Endothelial cell (in vitro differentiated cells): Measurements from ENCODE around the gene ATP8A2. TPM values are rescaled to one million over a fixed set of nuclear protein-coding genes. Genes with fewer than 3 reads are reported as not detected.

Experiments
- DNase-seq: peaks from one replicate; pipeline ENCODE4 v3.0.0; 2021; ENCODE audit warnings: low spot score
- H3K27ac Mint-ChIP-seq: one replicate; pipeline ENCODE4 v1.8.0; 2021; ENCODE audit warnings: mixed read lengths, inconsistent platforms; ENCODE audit not compliant: unreplicated experiment
- H3K27me3 Mint-ChIP-seq: one replicate; pipeline ENCODE4 v1.8.0; 2021; ENCODE audit warnings: mild to moderate bottlenecking, moderate library complexity, mixed read lengths, inconsistent platforms; ENCODE audit not compliant: unreplicated experiment
- H3K36me3 Mint-ChIP-seq: one replicate; pipeline ENCODE4 v1.8.0; 2021; ENCODE audit warnings: mild to moderate bottlenecking, low read depth, mixed read lengths, inconsistent platforms; ENCODE audit not compliant: unreplicated experiment
- H3K4me1 Mint-ChIP-seq: one replicate; pipeline ENCODE4 v1.8.0; 2021; ENCODE audit warnings: mild to moderate bottlenecking, mixed read lengths, inconsistent platforms; ENCODE audit not compliant: unreplicated experiment
- H3K4me3 Mint-ChIP-seq: one replicate; pipeline ENCODE4 v1.8.0; 2021; ENCODE audit warnings: mild to moderate bottlenecking, mixed read lengths, inconsistent platforms; ENCODE audit not compliant: unreplicated experiment
- H3K9me3 Mint-ChIP-seq: one replicate; pipeline ENCODE4 v1.8.0; 2021; ENCODE audit warnings: mixed read lengths, inconsistent platforms; ENCODE audit not compliant: unreplicated experiment
- CTCF ChIP-seq: fragments of 200-600 bp; sonication (generic); IDR thresholded peaks from one replicate; pipeline ENCODE4 v1.5.0; 2021; ENCODE audit warnings: antibody characterized with exemption; ENCODE audit not compliant: unreplicated experiment
- total RNA-seq: library from RNA; stranded (reverse); fragmentation: NEBNext Ultra II Directional; extraction: Animal tissue kit (Norgen Biotek cat#: 25700); gene quantifications from one replicate; pipeline ENCODE4 v1.2.1, GENCODE V29; 2021; ENCODE audit not compliant: unreplicated experiment

The ATP8A2 gene
- total RNA-seq, 1 donor from 2014 or later: 2.1 TPM

- peaks cover 26% of the 10 kb centered on the region for H3K4me1 Mint-ChIP-seq
- H3K27me3 Mint-ChIP-seq: peaks cover 6% of the 10 kb centered on the region
- no peak overlapping the region for H3K4me3 Mint-ChIP-seq
- no peak for TF ChIP-seq CTCF
- no peaks in the 10 kb centered on the region for H3K9me3 Mint-ChIP-seq
- DNase-seq: no peak
- H3K27ac Mint-ChIP-seq: no peak overlapping the region
- H3K36me3 Mint-ChIP-seq: no peaks in the 10 kb centered on the region
Measured at GRCh38 chr13:25932365-25932764, 560.6 kb downstream of the ATP8A2 start.

GRCh38 chr13:25933520-25933919 lies 561.7 kb downstream of the ATP8A2 start:
- Mint-ChIP-seq H3K27me3 (peaks cover 4% of the 10 kb centered on the region), H3K4me3 (no peak overlapping the region), H3K9me3 (no peaks in the 10 kb centered on the region), H3K27ac (no peak overlapping the region), H3K4me1 (peaks cover 16% of the 10 kb centered on the region), H3K36me3 (no peaks in the 10 kb centered on the region)
- TF ChIP-seq CTCF: no peak
- DNase-seq: no peak

- H3K4me3 Mint-ChIP-seq: no peak overlapping the region
- no peak for TF ChIP-seq CTCF
- H3K27me3 Mint-ChIP-seq: peaks cover 2% of the 10 kb centered on the region
- no peak overlapping the region for H3K27ac Mint-ChIP-seq
- DNase-seq: no peak
- H3K4me1 Mint-ChIP-seq: peaks cover 11% of the 10 kb centered on the region
- no peaks in the 10 kb centered on the region for H3K36me3 Mint-ChIP-seq
- H3K9me3 Mint-ChIP-seq: no peaks in the 10 kb centered on the region
Measured at GRCh38 chr13:25934127-25934526, 562.4 kb downstream of the ATP8A2 start.

- no peak overlapping the region for H3K27ac Mint-ChIP-seq
- peaks cover 4% of the 10 kb centered on the region for H3K36me3 Mint-ChIP-seq
- H3K4me1 Mint-ChIP-seq: peaks cover 21% of the 10 kb centered on the region
- H3K27me3 Mint-ChIP-seq: peaks cover 6% of the 10 kb centered on the region
- H3K9me3 Mint-ChIP-seq: no peaks in the 10 kb centered on the region
- TF ChIP-seq CTCF: no peak
- no peak for DNase-seq
- H3K4me3 Mint-ChIP-seq: no peak overlapping the region
Measured at GRCh38 chr13:25939961-25940687, 568.4 kb downstream of the ATP8A2 start.

- Mint-ChIP-seq H3K9me3 (no peaks in the 10 kb centered on the region), H3K27ac (no peak overlapping the region), H3K4me3 (no peak overlapping the region), H3K27me3 (peaks cover 9% of the 10 kb centered on the region), H3K4me1 (peaks cover 29% of the 10 kb centered on the region), H3K36me3 (peaks cover 4% of the 10 kb centered on the region)
- TF ChIP-seq CTCF: no peak
- DNase-seq: no peak
Measured at GRCh38 chr13:25943081-25943480, 571.3 kb downstream of the ATP8A2 start.
